ENCODE measurements around the gene TSPAN11. TPM values are rescaled to one million over a fixed set of nuclear protein-coding genes. Genes with fewer than 3 reads are reported as not detected.
"Not testable (repeated sequence)": the region's sequence is repeated elsewhere in the genome, so short reads cannot be mapped to it uniquely, and the experiment has no call there.

Gene TSPAN11
- total and polyA plus RNA-seq, 12 donors, result 0.30 to 6.2 (median 1.2) TPM

DNA sequence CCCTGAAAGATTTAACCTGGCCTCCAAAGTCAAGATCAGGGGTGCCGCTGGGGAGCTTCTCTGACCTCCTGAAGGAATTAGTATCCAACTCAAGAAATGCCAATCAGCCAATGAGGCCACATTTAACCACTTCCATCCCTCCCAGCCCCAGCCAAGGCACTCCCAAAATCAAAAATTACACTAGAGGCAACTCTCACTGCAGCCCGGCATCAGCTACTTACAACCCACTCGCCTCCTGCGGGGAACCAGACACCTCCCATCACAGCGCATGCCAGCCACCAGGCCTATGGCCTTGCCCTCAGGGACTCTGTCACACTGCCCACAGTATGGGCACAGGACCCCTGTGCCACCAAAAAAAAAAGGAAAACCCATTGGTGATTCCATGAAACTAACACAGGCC is 84.8 kb downstream of the TSPAN11 start:
- Histone ChIP-seq H3K27me3 (no peaks in the 10 kb centered on the region), H3K4me1 (replicated peaks in 1 of 2) (no peaks in the 10 kb centered on the region), H3K9me3 (replicated peaks in 1 of 3) (no peaks in the 10 kb centered on the region), H3K36me3 (replicated peaks in 1 of 2) (no peaks in the 10 kb centered on the region), H3K4me3 (no peak overlapping the region), H3K27ac (no peak overlapping the region)
- DNase-seq, result peak in 1 of 7 donors; percentile 12
- WGBS, 4 donors, result 77 to 97% (median 83%) methylated on average over 3 to 5 of the region's 5 CpGs
- intact Hi-C loops (cut with DNase I), result no loop called here
- TF ChIP-seq CTCF (IDR thresholded peaks at IDR 0.05) (no peak), POLR2A (IDR thresholded peaks at IDR 0.05) (no peak)

DNA sequence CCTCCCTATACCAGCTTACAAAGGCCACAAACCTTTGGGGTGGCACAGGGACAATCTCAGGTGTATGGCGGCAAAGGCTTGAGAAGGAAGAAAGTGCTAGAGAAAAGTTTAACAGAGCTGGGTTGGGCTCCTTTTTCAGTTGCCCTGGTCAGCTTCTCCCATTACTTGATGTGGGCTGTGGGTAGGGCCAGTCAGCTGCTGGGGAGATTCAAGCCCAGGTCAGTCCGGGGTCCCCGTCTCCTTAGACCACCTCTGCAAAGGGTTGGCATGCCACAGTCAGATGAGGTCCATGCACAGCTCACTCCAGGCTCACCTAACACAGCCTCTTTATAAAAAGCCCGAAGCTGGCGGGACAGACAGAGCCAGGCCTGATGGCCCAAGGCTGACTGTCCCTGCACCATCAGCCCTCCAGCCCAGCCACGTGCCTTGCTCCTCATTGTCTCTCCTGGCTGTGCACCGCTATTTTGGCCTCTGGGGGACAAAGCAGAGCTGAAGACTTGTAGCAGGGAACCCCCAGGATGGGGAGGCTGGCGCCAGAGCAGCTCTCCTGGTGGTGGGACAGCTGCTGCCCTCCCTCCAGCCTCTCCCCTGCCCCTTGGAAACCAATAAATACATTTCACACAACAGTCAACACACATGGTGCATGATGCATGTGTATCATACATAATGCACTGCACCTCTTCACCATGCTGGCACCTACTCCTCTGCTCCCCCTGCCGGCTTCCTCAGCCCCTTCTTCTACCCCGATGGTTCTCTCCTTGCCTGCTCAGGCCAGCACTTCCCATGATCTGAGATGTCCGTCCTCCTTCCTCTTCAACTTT is 85.4 kb downstream of the TSPAN11 start:
- Histone ChIP-seq H3K4me3 (no peak overlapping the region), H3K36me3 (replicated peaks in 1 of 2) (no peaks in the 10 kb centered on the region), H3K4me1 (replicated peaks in 1 of 2) (no peaks in the 10 kb centered on the region), H3K9me3 (replicated peaks in 1 of 3) (no peaks in the 10 kb centered on the region), H3K27me3 (no peaks in the 10 kb centered on the region), H3K27ac (no peak overlapping the region)
- no peak for TF ChIP-seq CTCF (IDR thresholded peaks at IDR 0.05)
- no peak for TF ChIP-seq POLR2A (IDR thresholded peaks at IDR 0.05)
- intact Hi-C loops (cut with DNase I), result no loop called here
- peak in 1 of 7 donors; percentile 7 for DNase-seq
- WGBS, 4 donors, result 78 to 91% (median 90%) methylated on average over 6 to 11 of the region's 11 CpGs

DNA sequence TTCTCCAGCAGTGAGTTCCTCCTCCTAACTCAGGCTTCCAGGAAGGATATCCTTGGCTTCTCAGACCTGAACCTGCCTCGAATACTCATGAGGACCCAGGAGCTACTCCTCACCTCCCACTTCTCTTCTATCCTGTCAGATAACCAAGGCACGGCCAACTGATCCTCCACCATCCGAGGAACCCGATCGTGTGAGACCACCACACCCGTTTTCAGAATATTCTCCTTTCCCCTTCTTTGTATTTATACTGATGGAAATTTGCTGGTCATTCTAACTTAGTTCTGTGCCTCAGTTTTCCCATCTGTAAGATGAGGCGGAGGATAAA is 86.0 kb downstream of the TSPAN11 start:
- DNase-seq; H3K27ac ChIP-seq; H3K9me3 ChIP-seq (replicated peaks in 1 of 3); H3K4me1 ChIP-seq (replicated peaks in 1 of 2); H3K27me3 ChIP-seq; H3K36me3 ChIP-seq (replicated peaks in 1 of 2); H3K4me3 ChIP-seq; intact Hi-C loops (cut with DNase I): not testable (repeated sequence)
- WGBS, 4 donors, result 86 to 88% (median 88%) methylated on average over 7 of the region's 7 CpGs

DNA sequence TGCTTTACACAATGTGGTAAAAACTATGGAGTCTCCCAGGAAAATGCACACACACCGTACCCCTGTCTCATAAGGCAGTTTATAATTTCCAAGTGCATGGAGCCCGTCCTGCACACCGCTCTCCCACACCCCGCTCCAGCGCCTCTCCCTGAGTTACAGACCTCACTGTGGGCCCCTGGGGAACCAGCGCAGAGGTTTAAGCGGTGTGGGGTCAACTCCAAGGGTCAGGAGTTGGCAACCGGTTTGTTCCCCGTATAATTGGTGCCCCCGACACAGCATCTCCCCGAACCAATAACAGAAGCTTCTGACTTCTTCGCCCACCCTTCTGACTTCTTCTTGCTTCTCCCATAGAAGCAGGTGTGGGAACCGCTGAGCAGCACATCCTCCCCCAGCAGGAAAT is 88.7 kb downstream of the TSPAN11 start:
- 92 to 96% (median 93%) methylated on average over 13 of the region's 13 CpGs for WGBS, 4 donors
- Histone ChIP-seq H3K27ac (no peak overlapping the region), H3K4me1 (replicated peaks in 1 of 2) (no peaks in the 10 kb centered on the region), H3K9me3 (replicated peaks in 1 of 3) (no peaks in the 10 kb centered on the region), H3K27me3 (no peaks in the 10 kb centered on the region), H3K4me3 (no peak overlapping the region), H3K36me3 (replicated peaks in 1 of 2) (no peaks in the 10 kb centered on the region)
- intact Hi-C loops (cut with DNase I), result no loop called here
- TF ChIP-seq CTCF (IDR thresholded peaks at IDR 0.05), result no peak
- TF ChIP-seq POLR2A (IDR thresholded peaks at IDR 0.05), result no peak
- DNase-seq, result no peak

GRCh38 chr12:31016057-31016456 is 89.5 kb downstream of the TSPAN11 start:
- no peak overlapping the region for H3K4me3 ChIP-seq
- no peak overlapping the region for H3K27ac ChIP-seq
- no peaks in the 10 kb centered on the region for H3K9me3 ChIP-seq (replicated peaks in 1 of 3)
- no peaks in the 10 kb centered on the region for H3K27me3 ChIP-seq
- DNase-seq, result no peak
- intact Hi-C loops (cut with DNase I), result no loop called here
- no peaks in the 10 kb centered on the region for H3K36me3 ChIP-seq (replicated peaks in 1 of 2)
- WGBS, 4 donors, result 86 to 92% (median 87%) methylated on average over 9 of the region's 9 CpGs
- H3K4me1 ChIP-seq (replicated peaks in 1 of 2), result no peaks in the 10 kb centered on the region
- TF ChIP-seq POLR2A (IDR thresholded peaks at IDR 0.05) (no peak), CTCF (IDR thresholded peaks at IDR 0.05) (no peak)

Data from adrenal gland (tissue), 12 donors.